Epithelial cell of esophagus (primary cell): ENCODE results near the gene FYCO1.

Source experiments
- DNase-seq: peaks from one replicate; pipeline ENCODE4 v3.0.0; 2010; ENCODE audit warnings: low read depth
- H3K4me3 ChIP-seq: 2 replicates; pipeline ENCODE4 v1.5.1; 2011; ENCODE audit warnings: mild to moderate bottlenecking, low read length, control low read depth
- TF ChIP-seq, protein P1 (sequence below): IDR thresholded peaks from 2 replicates; pipeline ENCODE4 v1.5.1; 2011; ENCODE audit warnings: low read depth, mild to moderate bottlenecking, low read length, control low read depth, inconsistent platforms; ENCODE audit not compliant: insufficient read depth; ENCODE audit errors: missing control alignments

Gene FYCO1

DNA sequence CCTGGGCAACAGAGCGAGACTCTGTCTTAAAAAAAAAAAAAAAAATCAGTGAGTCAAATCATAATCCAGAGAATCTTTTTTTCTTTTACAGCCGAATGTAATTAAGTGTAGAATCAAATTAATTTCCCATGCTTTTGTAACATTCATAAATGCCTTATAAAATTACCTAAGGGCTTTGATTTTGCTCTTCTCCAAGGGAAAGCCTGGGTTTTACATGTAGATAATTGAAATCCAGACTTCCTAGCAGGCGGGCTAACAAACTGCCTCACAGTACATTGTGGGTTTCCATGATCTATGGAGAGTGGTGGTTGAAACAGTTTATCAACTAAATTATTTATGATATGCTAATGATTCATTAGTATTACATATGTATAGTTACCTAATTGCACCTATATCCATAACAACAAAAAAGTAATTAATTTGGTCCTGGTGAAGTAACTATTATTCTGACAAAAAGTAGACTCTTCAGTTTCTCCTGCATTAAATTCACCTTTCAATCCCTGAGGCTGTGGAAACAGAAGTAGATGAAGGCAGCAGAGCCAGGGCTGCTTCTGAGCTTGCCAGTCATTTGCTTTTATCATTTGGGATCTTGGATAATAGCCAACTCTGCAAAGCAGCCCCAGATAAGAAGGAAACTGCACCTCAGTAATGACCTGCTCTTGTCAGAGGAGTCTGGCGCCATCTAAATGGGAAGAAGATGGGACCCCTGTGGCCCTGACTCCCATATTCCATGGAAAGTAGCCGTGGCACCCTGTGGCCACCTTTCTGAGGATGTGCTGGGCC, 99.7 kb downstream of the FYCO1 start:
- no peak for DNase-seq
- TF ChIP-seq, protein P1, sequence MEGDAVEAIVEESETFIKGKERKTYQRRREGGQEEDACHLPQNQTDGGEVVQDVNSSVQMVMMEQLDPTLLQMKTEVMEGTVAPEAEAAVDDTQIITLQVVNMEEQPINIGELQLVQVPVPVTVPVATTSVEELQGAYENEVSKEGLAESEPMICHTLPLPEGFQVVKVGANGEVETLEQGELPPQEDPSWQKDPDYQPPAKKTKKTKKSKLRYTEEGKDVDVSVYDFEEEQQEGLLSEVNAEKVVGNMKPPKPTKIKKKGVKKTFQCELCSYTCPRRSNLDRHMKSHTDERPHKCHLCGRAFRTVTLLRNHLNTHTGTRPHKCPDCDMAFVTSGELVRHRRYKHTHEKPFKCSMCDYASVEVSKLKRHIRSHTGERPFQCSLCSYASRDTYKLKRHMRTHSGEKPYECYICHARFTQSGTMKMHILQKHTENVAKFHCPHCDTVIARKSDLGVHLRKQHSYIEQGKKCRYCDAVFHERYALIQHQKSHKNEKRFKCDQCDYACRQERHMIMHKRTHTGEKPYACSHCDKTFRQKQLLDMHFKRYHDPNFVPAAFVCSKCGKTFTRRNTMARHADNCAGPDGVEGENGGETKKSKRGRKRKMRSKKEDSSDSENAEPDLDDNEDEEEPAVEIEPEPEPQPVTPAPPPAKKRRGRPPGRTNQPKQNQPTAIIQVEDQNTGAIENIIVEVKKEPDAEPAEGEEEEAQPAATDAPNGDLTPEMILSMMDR: no peak
- H3K4me3 ChIP-seq: no peak overlapping the region

DNA sequence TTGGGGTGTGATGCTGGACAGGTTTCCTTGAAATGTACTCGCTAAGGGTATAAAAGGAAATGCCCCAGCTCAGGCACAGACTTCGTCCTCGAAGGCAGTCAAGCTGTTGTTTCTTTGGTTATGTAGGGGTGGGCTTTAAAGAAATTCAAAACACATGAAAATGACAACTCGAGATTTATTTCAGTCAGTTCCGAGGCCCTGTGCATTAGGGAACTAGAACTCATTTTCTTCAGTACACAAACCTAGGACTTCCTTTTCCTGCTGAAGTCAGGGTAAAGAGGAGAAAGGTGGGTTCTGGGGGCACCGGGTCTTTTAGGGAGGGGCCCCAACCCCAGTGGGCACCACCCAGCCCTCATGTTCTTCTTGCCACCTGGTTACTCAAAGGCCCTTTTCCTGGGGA, 101.6 kb downstream of the FYCO1 start:
- TF ChIP-seq, protein P1: no peak
- H3K4me3 ChIP-seq: no peak overlapping the region
- DNase-seq: no peak

DNA sequence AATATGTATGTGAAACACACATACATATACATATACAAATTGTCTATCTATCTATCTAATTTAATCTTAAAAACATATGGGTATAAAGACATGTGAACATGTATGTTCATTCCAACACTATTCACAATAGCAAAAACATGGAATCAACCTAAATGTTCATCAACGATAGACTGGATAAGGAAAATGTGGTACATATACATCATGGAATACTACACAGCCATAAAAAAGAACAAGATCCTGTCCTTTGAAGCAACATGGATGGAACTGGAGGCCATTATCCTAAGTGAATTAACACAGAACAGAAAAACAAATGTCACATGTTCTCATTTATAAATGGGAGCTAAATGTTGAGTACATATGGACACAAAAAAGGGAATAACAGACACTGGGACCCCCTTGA, 103.5 kb downstream of the FYCO1 start:
- no peak for DNase-seq
- H3K4me3 ChIP-seq: no peak overlapping the region
- TF ChIP-seq, protein P1: no peak

DNA sequence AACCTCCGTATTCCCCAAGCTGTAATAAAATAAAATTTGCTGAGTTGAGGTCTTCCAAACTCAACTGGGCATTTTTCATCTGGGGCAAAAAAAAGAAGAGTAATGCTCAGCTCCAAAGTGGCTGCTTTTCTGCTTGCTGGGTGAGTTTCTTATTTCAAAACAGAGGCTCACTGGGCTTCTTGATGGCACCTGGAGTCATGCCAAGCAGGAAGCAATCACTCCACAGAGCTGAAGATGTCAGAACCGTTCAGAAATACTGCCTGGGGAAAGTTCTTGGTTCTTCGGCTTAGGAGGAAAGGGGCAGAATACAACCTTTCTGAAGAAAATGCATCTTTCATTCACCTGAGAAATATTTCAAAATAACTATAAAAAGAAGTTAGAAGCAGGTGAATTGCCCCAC, 105.2 kb downstream of the FYCO1 start:
- no peak overlapping the region for H3K4me3 ChIP-seq
- DNase-seq: peak; percentile 64
- TF ChIP-seq, protein P1: no peak

DNA sequence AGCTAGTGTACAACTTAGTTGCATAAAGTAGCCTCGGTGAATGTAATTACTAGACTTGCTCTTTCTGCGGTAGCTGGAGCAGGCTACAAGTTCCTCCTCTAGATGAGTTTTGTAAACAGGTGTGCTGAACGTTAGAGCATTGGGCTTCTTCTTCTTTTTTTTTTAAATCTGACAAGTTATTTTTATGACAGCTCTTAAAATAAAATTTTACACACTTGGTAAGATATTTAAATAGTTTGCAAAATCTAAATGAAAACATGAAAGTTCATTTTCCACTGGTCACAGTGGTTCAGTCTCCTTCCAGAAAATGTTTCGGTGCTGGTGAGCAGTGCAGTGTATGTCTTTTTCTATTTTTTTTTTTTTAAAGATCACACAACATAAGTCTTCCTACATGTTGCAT, 106.3 kb downstream of the FYCO1 start:
- TF ChIP-seq, protein P1: no peak
- no peak overlapping the region for H3K4me3 ChIP-seq
- DNase-seq: no peak

DNA sequence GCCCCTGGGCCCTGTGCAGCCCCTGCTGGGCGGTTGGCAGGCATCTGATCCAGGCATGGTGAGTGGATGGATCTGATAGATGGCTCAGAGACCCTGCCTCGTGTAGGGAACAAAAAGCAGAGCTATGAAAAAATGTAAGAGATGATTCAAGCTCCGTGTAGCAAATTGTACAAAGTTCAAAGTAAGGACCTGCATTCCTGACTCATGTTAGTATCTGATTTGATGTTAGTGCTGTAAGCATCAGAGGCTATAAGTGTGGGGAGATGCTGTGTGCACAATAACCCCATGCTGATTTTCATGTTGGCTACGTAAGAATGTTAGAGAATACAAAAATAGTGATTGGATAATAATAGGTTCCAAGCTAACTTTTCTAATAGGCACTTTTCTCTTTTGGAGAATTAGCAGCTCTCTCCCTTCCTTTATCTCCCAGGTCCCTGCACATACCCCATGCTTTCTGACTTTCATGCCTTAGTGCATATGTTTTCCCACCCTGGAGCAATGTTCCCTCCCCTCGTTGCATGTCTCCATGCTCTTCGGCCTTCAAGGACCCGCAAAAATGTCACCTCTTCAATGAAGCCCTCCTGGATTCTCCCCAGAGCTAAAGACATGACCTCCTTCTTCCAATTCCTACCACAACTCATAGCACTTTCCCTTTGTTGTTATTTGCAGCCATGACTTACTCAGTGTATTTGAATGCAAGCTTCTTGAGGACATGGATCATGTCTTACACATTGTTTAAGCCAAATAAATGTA, 107.7 kb downstream of the FYCO1 start:
- no peak overlapping the region for H3K4me3 ChIP-seq
- TF ChIP-seq, protein P1: no peak
- DNase-seq: no peak

DNA sequence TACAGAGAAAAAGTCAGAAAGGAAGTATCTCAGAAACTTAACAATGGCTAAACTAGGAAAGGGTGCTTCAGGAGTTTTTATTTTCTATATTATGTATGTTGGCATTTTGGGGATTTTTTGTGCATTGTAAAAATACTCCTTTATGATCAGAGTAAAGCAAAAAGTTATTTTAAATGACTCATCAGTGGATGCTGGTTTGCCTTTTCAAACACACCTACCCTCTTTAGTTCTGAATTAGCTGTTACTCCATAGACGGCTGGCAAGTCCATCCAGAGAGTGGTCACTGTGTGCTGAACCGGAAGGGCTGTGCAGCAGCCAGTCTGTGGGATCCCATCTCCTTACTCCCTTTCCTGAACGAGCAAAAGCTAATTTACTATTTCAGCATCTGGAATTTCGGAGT, 108.3 kb downstream of the FYCO1 start:
- TF ChIP-seq, protein P1: no peak
- DNase-seq: no peak
- no peak overlapping the region for H3K4me3 ChIP-seq
